Measurements from ENCODE around the gene IFNGR1. TPM values are rescaled to one million over a fixed set of nuclear protein-coding genes. Genes with fewer than 3 reads are reported as not detected.

The IFNGR1 gene
- total RNA-seq (2022; extraction: Qiagen RNA extraction; ENCODE audit: low read depth), result 23.0 to 33.6 TPM (median 27.8 TPM) in 5 replicates

DNA sequence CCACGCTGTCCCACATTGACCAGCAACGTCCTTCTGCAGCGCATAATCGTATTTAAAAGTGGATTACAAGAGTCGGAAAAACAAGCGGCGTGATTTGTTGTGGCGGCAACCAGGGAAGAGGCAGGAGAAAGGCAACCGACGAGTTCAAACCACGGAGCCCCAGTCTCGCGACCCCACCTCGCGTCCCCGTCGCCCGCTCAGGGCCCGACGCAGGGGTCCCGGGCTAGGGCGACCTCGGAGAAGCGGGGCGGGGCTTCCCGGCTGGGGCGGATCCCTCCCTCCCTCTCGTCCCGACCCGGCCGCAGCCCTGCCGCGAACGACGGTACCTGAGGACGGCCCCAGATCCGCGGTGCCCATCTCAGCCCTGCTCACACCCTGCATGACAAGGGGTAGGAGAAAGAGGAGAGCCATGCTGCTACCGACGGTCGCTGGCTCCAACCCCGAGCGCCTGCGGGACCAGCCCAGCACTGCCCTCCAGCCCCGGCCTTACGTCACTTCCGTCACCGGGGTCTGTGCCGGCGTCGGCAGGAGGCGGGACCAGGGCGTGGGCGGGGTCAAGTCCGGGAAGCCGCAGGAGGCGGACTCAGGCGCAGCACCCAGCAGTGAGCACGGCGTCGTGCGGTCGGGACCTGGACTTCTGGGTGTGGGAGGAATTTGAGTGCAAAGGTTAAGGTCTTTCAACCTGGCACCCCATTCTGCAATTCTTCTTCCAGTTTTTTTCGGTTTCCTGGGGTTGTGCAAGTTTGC is at the start of gene IFNGR1:
Gene IFNGR1 (minus strand): TSS at position 469 of the 747 bp plus-strand sequence. CDS start 58 bp downstream, at position 411.

GRCh38 chr6:137173501-137173900 is 45.7 kb downstream of the IFNGR1 start, which contains the start of gene IL22RA2:
Gene IL22RA2, minus strand, starts transcription at chr6:137173644. Its CDS starts 11,895 bp downstream, at chr6:137161749.

Other genes with a start within 250 kb of the IFNGR1 start
- 0.03 TPM in 1 of 5 replicates, not detected in the others for gene IL20RA, start 174.4 kb downstream of the IFNGR1 start, total RNA-seq (2022; extraction: Qiagen RNA extraction; ENCODE audit: low read depth)
- not detected in 5 replicates for gene IL22RA2, start 45.7 kb downstream of the IFNGR1 start, total RNA-seq (2022; extraction: Qiagen RNA extraction; ENCODE audit: low read depth)